HG03108 (cell line): Measurements from ENCODE around the gene MSH5.
"Not testable (repeated sequence)": the region's sequence is repeated elsewhere in the genome, so short reads cannot be mapped to it uniquely, and the experiment has no call there.

Experiments
- ATAC-seq: cut with Tn5 transposase; IDR thresholded peaks from one replicate; pipeline ENCODE4 v1.9.1; 2021; ENCODE audit warnings: moderate library complexity; ENCODE audit not compliant: unreplicated experiment

MSH5 gene

GRCh38 chr6:31796993-31797385 lies 57.2 kb downstream of the MSH5 start:
- no peak for ATAC-seq

GRCh38 chr6:31797588-31797987 lies 57.8 kb downstream of the MSH5 start:
- ATAC-seq: no peak

DNA sequence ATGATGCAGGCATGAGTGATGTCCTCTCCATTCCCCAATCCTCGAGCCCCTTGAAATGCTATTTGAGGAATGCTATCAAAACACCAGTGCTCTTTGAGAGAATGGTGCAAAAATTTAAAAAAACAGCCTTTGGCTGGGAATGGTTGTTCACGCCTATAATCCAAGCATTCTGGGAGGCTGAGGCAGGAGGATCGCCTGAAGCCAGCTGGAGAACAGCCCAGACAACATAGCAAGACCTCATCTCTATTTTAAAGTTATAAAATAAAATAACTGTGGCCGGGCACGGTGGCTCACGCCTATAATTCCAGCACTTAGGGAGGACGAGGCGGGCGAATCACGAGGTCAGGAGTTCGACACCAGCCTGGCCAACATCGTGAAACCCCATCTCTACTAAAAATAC lies 60.0 kb downstream of the MSH5 start:
- ATAC-seq: no peak

GRCh38 chr6:31801031-31801927 lies 61.5 kb downstream of the MSH5 start:
- ATAC-seq: not testable (repeated sequence)

DNA sequence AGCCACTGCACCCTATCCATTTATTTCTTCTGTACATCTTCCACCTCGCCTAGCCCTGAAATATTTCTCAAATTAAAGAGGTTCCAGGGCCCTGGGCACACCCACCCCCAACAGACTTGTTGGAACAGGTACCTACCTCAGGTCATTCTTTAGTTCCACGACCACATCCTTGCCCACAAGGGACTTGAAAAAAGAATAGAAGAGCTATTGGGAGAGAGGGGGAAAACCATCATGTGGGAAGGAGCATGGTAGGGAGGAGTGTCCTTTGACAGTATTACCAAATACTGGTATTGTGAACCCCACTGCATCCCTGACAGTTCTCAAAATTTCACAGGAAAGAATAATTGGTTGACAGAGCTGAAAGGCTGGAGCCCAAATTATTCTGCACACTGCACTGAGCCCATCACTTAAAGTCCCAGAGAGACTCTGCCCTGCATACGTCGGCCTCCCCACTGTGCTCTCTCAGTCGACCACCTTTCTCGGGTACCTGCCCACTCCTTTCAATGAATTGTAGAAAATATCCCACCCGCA lies 66.2 kb downstream of the MSH5 start:
- no peak for ATAC-seq

GRCh38 chr6:31806470-31807272 lies 66.9 kb downstream of the MSH5 start, which contains the start of gene LSM2:
Gene LSM2, minus strand, starts transcription at chr6:31806966. Its CDS starts 209 bp downstream, at chr6:31806757.
- peak; percentile 85 for ATAC-seq

DNA sequence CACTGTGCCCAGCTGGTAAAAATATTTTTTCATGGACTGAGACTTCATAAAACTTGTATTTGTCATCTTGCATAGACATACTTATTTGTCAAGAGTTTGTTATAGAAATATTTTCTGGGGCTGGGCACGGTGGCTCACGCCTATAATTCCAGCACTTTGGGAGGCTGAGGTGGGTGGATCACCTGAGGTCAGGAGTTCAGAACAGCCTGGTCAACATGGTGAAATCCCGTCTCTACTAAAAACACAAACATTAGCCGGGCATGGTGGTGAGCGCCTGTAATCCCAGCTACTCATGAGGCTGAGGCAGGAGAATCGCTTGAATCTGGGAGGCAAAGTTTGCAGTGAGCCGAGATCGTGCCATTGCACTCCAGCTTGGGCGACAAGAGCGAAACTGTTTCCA lies 68.8 kb downstream of the MSH5 start:
- not testable (repeated sequence) for ATAC-seq

DNA sequence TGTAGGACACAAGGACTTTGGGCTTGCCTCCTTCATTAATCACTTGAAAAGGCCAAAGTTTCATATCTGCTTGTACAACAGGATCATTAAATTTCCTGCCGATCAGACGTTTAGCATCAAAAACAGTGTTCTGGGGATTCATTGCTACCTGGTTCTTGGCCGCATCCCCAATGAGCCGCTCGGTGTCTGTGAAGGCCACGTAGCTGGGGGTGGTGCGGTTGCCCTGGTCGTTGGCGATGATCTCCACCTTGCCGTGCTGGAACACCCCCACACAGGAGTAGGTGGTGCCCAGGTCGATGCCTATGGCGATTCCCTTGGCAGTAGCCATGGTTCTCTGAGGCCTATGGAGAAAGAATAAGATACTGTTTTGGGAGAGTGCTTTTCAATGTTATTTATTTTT lies 71.8 kb downstream of the MSH5 start:
- ATAC-seq: no peak
